Fibroblast of lung (primary cell): ENCODE data around the gene SREBF2. TPM values are rescaled to one million over a fixed set of nuclear protein-coding genes. Genes with fewer than 3 reads are reported as not detected.

Experiments used
- DNase-seq, 2 donors: peaks; one replicate each; pipeline versions ENCODE4 v3.0.0 to v3.0.0-alpha.2; 2010; ENCODE audit warnings: low read depth in 2 of 2
- H2AFZ ChIP-seq: 2 replicates; pipeline ENCODE4 v1.5.1; 2012; ENCODE audit warnings: low read length, control low read depth, inconsistent platforms
- H3K27ac ChIP-seq: 2 replicates; pipeline ENCODE4 v1.5.1; 2011; ENCODE audit warnings: low read length, control low read depth; ENCODE audit not compliant: insufficient read depth
- H3K27me3 ChIP-seq: 2 replicates; pipeline ENCODE4 v1.5.1; 2011; ENCODE audit warnings: mild to moderate bottlenecking, low read length; ENCODE audit not compliant: control insufficient read depth, insufficient read depth
- H3K36me3 ChIP-seq: 2 replicates; pipeline ENCODE4 v1.5.1; 2011; ENCODE audit warnings: low read length; ENCODE audit not compliant: control insufficient read depth, insufficient read depth
- H3K4me1 ChIP-seq: 2 replicates; pipeline ENCODE4 v1.5.1; 2011; ENCODE audit warnings: low read length; ENCODE audit not compliant: control insufficient read depth, insufficient read depth; ENCODE audit errors: extremely low read depth
- H3K4me2 ChIP-seq: 2 replicates; pipeline ENCODE4 v1.5.1; 2011; ENCODE audit warnings: low read length, control low read depth; ENCODE audit not compliant: insufficient read depth; ENCODE audit errors: extremely low read depth
- H3K4me3 ChIP-seq, 4 experiments: fragments of 200-600 bp in 1 of 4; sonication (generic) in 1 of 4; replicated peaks in 1 of 4; 2 replicates each; pipeline ENCODE4 v1.5.1; 2011 to 2016; ENCODE audit warnings: low read length in 4 of 4, low read depth in 3 of 4, mild to moderate bottlenecking in 3 of 4, control low read depth in 2 of 4, inconsistent platforms in 1 of 4, mixed read lengths in 1 of 4; ENCODE audit not compliant: insufficient read depth in 1 of 4; ENCODE audit errors: control extremely low read depth in 1 of 4
- H3K79me2 ChIP-seq: 2 replicates; pipeline ENCODE4 v1.5.1; 2012; ENCODE audit warnings: mild to moderate bottlenecking, low read length, inconsistent platforms; ENCODE audit not compliant: control insufficient read depth, insufficient read depth
- H3K9ac ChIP-seq: 2 replicates; pipeline ENCODE4 v1.5.1; 2011; ENCODE audit warnings: mild to moderate bottlenecking, low read length, control low read depth; ENCODE audit not compliant: insufficient read depth
- H3K9me3 ChIP-seq: 2 replicates; pipeline ENCODE4 v1.5.1; 2012; ENCODE audit warnings: low read depth, low read length; ENCODE audit not compliant: control insufficient read depth, insufficient read depth
- H4K20me1 ChIP-seq: 2 replicates; pipeline ENCODE4 v1.5.1; 2011; ENCODE audit warnings: low read length; ENCODE audit not compliant: control insufficient read depth, insufficient read depth; ENCODE audit errors: extremely low read depth
- EZH2 ChIP-seq: IDR thresholded peaks from 2 replicates; pipeline ENCODE4 v1.5.1; 2012; ENCODE audit warnings: low read length, control low read depth, mild to moderate bottlenecking; ENCODE audit errors: missing control alignments
- polyA plus RNA-seq, 2 donors: library from polyadenylated mRNA; depleted of rRNA in 1 of 2; stranded (reverse) in 1 of 2; unstranded in 1 of 2; fragments of >200 nt; gene quantifications; 2 replicates each; pipeline ENCODE4 v1.2.1, GENCODE V29; 2011 to 2012; ENCODE audit warnings: missing spikeins in 1 of 2
- total RNA-seq: library from RNA; depleted of rRNA; stranded (reverse); fragments of >200 nt; gene quantifications from 2 replicates; pipeline ENCODE4 v1.2.1, GENCODE V29; 2014
- TF ChIP-seq, protein P1 (sequence below), 2 donors: IDR thresholded peaks in 1 of 2; conservative IDR thresholded peaks in 1 of 2; 1 replicate in 1 of 2; 2 replicates in 1 of 2; pipeline ENCODE4 v1.5.1; 2011 to 2012; ENCODE audit warnings: low read length in 2 of 2, control low read depth in 1 of 2, inconsistent platforms in 1 of 2, low read depth in 1 of 2, mild to moderate bottlenecking in 1 of 2

The SREBF2 gene
- total and polyA plus RNA-seq, 2 donors (not counting 1 experiment from before 2014, with no cell fraction given): 51.7 to 103 TPM

- Histone ChIP-seq H3K4me2 (no peak overlapping the region), H3K4me1 (peaks cover 7% of the 10 kb centered on the region), H3K36me3 (no peaks in the 10 kb centered on the region), H3K79me2 (peaks cover 25% of the 10 kb centered on the region), H3K9ac (no peak overlapping the region), H3K27me3 (no peaks in the 10 kb centered on the region), H3K27ac (no peak overlapping the region), H4K20me1 (peaks cover 4% of the 10 kb centered on the region), H3K9me3 (no peaks in the 10 kb centered on the region), H2AFZ (no peak overlapping the region), H3K4me3 (no peak overlapping the region)
- no peak for TF ChIP-seq EZH2
- TF ChIP-seq, protein P1, sequence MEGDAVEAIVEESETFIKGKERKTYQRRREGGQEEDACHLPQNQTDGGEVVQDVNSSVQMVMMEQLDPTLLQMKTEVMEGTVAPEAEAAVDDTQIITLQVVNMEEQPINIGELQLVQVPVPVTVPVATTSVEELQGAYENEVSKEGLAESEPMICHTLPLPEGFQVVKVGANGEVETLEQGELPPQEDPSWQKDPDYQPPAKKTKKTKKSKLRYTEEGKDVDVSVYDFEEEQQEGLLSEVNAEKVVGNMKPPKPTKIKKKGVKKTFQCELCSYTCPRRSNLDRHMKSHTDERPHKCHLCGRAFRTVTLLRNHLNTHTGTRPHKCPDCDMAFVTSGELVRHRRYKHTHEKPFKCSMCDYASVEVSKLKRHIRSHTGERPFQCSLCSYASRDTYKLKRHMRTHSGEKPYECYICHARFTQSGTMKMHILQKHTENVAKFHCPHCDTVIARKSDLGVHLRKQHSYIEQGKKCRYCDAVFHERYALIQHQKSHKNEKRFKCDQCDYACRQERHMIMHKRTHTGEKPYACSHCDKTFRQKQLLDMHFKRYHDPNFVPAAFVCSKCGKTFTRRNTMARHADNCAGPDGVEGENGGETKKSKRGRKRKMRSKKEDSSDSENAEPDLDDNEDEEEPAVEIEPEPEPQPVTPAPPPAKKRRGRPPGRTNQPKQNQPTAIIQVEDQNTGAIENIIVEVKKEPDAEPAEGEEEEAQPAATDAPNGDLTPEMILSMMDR (conservative IDR thresholded peaks at IDR 0.05 in 1 of 2, IDR thresholded peaks at IDR 0.05 in 1 of 2; ENCODE audit: low read depth in 1 of 2, low read length in 2 of 2): no peak
- DNase-seq: no peak
These were observed 24.9 kb downstream of the SREBF2 start for GRCh38 chr22:41857860-41858199.

DNA sequence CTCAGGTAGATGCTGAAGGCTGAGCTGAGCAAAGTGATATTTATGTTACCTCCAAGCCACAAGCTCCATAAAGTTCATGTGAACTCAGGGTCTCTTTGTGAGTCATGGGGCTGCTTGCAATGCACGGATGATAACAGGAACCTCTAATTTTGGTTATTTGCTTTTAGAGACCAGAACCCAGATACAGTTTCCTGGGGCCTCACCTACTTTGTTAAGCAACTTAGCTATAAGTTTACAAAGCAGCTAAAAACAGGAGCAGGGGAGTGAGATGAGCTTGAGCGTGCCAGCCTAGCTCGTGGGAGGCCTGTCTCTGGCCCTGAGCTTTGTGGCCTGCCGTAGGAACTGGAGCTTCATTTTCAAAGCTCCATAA lies 29.2 kb downstream of the SREBF2 start:
- H3K27me3 ChIP-seq: no peaks in the 10 kb centered on the region
- H3K9me3 ChIP-seq: no peaks in the 10 kb centered on the region
- H3K36me3 ChIP-seq: peaks cover 2% of the 10 kb centered on the region
- TF ChIP-seq, protein P1 (conservative IDR thresholded peaks at IDR 0.05 in 1 of 2, IDR thresholded peaks at IDR 0.05 in 1 of 2; ENCODE audit: low read depth in 1 of 2, low read length in 2 of 2): no peak
- no peak for TF ChIP-seq EZH2
- no peak overlapping the region for H3K9ac ChIP-seq
- no peak overlapping the region for H3K4me2 ChIP-seq
- H3K4me1 ChIP-seq: peaks cover 7% of the 10 kb centered on the region
- H4K20me1 ChIP-seq: peaks cover 5% of the 10 kb centered on the region
- no peak overlapping the region for H3K4me3 ChIP-seq
- H3K79me2 ChIP-seq: peaks cover 32% of the 10 kb centered on the region
- H2AFZ ChIP-seq: no peak overlapping the region
- H3K27ac ChIP-seq: no peak overlapping the region
- peak; percentile 18 to 37 for DNase-seq

DNA sequence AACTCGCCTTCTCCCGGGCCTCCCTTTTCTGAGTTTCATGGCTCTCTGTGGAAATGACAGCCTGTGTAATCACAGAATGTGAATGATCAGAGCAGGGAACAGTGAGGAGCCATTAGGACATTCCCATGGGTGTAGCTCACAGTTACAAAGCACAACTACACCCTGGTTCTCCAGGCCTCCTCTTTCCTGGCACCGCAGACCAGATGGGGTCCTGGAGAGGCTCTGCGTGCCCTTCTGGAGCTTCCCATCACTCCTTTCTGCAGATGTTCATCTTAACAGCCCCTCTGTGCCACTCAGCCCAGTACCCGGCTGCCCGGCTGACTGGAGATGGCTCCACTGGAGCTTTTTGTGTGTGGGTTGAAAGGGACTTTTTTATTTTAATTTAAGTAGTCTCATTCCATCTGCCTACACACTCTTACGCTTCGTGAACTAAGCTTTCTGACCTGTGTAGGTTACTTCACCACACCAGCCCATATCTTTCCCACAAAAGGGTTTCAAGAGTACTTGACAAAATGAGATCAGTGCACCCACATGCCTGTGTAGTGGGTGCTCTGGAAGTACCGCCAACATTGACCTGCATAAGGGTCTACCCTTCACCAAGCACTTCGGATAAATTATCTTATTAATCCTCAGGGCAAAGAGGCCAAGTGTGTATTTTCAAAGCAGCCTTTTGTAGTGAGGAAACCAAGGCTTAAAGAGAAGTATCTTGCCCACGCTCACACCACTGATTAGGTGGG lies 29.8 kb downstream of the SREBF2 start:
- Histone ChIP-seq H2AFZ (no peak overlapping the region), H3K27me3 (no peaks in the 10 kb centered on the region), H3K4me1 (peaks cover 4% of the 10 kb centered on the region), H4K20me1 (peaks cover 5% of the 10 kb centered on the region), H3K4me3 (no peak overlapping the region), H3K79me2 (peaks cover 32% of the 10 kb centered on the region), H3K36me3 (peaks cover 2% of the 10 kb centered on the region), H3K27ac (no peak overlapping the region), H3K9me3 (no peaks in the 10 kb centered on the region), H3K4me2 (no peak overlapping the region), H3K9ac (no peak overlapping the region)
- TF ChIP-seq EZH2: no peak
- TF ChIP-seq, protein P1 (conservative IDR thresholded peaks at IDR 0.05 in 1 of 2, IDR thresholded peaks at IDR 0.05 in 1 of 2; ENCODE audit: low read depth in 1 of 2, low read length in 2 of 2): no peak
- DNase-seq: peak; percentile 34 to 51
